ENCODE data around the gene SLC5A5. TPM values are rescaled to one million over a fixed set of nuclear protein-coding genes. Genes with fewer than 3 reads are reported as not detected.

SLC5A5 gene
- total RNA-seq, 2 donors from 2014 or later, result not detected

DNA sequence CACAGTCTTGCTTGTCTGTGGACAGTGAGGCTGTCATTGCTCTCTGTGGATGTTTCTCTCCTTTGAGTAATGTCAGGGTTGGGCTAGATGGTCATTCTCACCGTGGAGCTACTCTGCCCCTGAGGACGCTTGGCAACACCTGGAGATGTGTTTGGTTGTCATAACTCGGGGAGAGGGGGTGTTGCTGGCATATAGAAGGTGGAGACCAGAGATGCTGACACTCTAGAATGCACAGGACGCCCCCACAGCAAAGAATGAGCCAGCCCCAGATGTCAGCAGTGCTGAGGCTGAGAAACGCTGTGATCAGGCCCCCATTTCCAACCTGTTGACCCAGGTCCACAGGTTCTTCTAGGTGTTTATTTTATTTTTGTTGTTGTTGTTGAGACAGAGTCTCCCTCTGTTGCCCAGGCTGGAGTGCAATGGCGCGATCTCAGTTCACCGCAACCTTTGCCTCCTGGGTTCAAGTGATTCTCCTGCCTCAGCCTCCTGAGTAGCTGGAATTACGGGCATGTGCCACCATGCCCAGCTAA is 65.7 kb downstream of the SLC5A5 start:
- Histone ChIP-seq H3K9ac (ENCODE audit: low read depth in 2 of 2, low read length in 2 of 2) (no peak overlapping the region), H3K27me3 (no peaks in the 10 kb centered on the region), H3K27ac (no peak overlapping the region), H3K4me3 (no peak overlapping the region), H3K4me1 (peaks cover 9% of the 10 kb centered on the region), H3K9me3 (no peaks in the 10 kb centered on the region), H3K36me3 (no peaks in the 10 kb centered on the region)
- intact Hi-C loops (cut with DNase I), result loop anchor here (5.0 kb wide), 1 partner anchor 120 kb away; no protein-coding TSS in a partner anchor
- no peak for DNase-seq
- TF ChIP-seq, protein P1, sequence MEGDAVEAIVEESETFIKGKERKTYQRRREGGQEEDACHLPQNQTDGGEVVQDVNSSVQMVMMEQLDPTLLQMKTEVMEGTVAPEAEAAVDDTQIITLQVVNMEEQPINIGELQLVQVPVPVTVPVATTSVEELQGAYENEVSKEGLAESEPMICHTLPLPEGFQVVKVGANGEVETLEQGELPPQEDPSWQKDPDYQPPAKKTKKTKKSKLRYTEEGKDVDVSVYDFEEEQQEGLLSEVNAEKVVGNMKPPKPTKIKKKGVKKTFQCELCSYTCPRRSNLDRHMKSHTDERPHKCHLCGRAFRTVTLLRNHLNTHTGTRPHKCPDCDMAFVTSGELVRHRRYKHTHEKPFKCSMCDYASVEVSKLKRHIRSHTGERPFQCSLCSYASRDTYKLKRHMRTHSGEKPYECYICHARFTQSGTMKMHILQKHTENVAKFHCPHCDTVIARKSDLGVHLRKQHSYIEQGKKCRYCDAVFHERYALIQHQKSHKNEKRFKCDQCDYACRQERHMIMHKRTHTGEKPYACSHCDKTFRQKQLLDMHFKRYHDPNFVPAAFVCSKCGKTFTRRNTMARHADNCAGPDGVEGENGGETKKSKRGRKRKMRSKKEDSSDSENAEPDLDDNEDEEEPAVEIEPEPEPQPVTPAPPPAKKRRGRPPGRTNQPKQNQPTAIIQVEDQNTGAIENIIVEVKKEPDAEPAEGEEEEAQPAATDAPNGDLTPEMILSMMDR (IDR thresholded peaks at IDR 0.05), result no peak

DNA sequence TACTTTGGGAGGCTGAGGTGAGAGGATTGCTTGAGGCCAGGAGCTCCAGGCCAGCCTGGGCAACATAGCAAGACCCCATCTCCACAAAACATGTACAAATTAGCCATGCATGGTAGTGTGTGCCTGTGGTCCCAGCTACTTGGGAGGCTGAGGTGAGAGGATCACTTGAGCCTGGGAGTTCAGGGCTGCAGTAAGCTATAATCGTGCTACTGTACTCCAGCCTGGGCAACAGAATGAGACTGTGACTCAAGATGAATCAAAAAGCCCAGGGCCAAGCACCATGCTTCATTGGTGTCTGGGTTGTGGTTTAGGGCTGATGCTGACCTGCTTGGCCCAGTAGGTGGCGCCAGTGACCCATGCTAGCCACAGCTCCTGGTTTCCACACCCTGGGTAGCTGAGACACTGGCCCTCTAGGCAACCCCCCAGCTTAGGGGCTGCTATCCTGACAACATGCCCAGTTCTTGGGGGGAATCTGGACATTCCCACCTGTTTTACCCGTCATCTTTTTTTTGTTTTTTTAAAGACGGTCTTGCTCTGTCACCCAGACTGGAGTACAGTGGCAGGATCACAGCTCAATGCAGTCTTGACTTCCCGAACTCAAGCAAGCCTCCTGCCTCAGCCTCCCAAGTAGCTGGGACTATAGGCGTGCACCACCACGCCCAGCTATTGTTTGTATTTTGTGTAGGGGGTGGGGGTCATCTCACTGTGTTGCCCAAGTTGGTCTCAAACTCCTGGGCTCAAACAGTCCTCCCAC is 66.5 kb downstream of the SLC5A5 start:
- Histone ChIP-seq H3K4me3 (no peak overlapping the region), H3K27ac (no peak overlapping the region), H3K9ac (ENCODE audit: low read depth in 2 of 2, low read length in 2 of 2) (no peak overlapping the region), H3K9me3 (no peaks in the 10 kb centered on the region), H3K4me1 (peaks cover 9% of the 10 kb centered on the region), H3K36me3 (no peaks in the 10 kb centered on the region), H3K27me3 (no peaks in the 10 kb centered on the region)
- intact Hi-C loops (cut with DNase I), result loop anchor here (2.0 to 5.0 kb wide), 2 partner anchors 59 to 119 kb away; no protein-coding TSS in a partner anchor
- TF ChIP-seq, protein P1 (IDR thresholded peaks at IDR 0.05), result peak; percentile 90
- DNase-seq, result peak; percentile 80

DNA sequence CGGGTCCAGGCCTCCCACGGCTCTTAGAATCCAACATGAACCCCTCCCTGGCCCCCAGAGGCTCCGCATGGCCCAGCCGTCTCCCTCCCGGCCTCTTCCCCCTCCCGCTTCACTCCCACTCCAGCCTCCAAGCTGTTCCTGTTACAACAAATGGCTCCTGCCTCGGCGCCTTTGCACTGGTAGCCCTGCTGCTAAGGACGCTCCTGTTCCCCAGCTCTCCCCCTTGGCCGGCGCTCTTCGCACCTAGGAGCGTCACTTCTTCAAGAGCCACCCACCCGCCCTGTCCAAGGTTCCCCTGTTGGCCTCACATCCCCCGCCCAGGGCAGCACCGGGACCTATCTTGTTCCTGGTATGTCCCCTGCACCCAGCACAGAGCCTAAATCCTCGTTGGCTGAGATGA is 70.4 kb downstream of the SLC5A5 start:
- H3K9me3 ChIP-seq, result no peaks in the 10 kb centered on the region
- intact Hi-C loops (cut with DNase I), result no loop called here
- no peak overlapping the region for H3K4me3 ChIP-seq
- no peak overlapping the region for H3K9ac ChIP-seq (ENCODE audit: low read depth in 2 of 2, low read length in 2 of 2)
- no peak overlapping the region for H3K27ac ChIP-seq
- TF ChIP-seq, protein P1 (IDR thresholded peaks at IDR 0.05), result no peak
- no peaks in the 10 kb centered on the region for H3K4me1 ChIP-seq
- DNase-seq, result no peak
- H3K36me3 ChIP-seq, result no peaks in the 10 kb centered on the region
- no peaks in the 10 kb centered on the region for H3K27me3 ChIP-seq

DNA sequence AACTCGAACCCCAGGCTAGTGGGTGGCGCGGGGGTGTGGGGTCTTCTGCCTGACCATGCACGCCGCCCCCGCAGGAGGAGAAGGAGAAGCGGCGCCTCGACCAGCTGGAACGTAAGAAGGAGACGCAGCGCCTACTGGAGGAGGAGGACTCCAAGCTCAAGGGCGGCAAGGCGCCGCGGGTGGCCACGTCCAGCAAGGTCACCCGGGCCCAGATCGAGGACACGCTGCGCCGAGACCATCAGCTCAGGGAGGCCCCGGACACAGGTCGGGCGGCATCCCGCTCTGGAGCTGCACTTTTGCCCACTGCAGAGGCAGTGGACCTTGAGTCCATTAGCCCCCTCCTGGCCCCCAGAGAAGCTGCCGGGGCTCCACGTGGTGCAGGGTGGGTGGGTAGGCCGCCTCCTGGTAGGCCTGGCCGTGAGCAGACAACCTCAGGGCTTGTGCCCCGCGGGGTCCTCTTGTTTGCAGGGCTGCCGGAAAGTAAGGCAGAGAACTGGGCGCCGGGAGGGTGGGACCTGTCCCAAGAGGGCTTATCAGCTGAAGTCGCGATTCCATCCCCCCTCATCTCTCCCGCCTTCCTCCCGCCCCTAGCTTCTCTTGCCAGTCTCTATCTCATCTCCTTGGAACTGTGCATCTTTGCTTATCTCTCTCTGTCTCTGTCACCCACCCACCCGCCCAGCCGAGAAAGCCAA is 71.0 kb downstream of the SLC5A5 start:
- Histone ChIP-seq H3K4me1 (no peaks in the 10 kb centered on the region), H3K9me3 (no peaks in the 10 kb centered on the region), H3K36me3 (no peaks in the 10 kb centered on the region), H3K9ac (ENCODE audit: low read depth in 2 of 2, low read length in 2 of 2) (no peak overlapping the region), H3K27ac (no peak overlapping the region), H3K4me3 (no peak overlapping the region), H3K27me3 (no peaks in the 10 kb centered on the region)
- DNase-seq, result no peak
- TF ChIP-seq, protein P1 (IDR thresholded peaks at IDR 0.05), result no peak
- intact Hi-C loops (cut with DNase I), result no loop called here

DNA sequence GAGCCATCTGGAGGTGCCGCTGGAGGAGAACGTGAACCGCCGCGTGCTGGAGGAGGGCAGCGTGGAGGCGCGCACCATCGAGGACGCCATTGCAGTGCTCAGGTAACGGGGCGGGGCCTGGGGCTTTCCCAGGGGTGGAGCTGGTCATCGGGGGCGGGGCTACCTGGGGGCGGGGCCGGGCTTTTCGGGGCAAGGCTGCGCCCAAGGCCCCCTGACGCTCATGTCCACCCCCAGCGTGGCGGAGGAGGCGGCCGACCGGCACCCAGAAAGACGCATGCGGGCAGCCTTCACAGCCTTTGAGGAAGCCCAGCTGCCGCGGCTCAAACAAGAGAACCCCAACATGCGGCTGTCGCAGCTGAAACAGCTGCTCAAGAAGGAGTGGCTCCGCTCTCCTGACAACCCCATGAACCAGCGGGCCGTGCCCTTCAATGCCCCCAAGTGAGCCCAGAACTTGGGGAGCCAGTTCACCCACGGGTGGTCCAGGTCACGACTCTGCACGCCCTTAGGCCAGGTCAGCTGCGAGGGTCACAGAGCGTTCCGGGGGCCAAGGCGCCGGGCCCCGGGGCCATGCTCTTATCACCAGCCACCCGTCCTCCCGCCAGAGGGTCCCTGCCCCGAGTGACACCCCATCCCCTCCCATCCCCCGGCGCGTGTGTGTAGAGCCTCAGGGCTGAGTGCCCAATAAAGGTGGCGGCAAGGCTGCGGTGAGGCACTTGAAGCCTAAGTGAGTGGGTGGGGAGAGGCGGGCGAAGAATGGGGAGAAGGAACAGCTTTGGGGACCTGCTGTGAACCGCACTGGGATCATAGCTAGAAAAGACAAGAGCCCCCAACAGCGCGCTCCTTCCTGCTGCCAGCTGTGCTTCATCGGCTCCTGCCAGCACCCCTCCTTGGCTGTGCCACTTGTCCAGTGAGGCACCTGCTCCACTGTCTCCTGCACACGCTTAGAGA is 71.8 kb downstream of the SLC5A5 start:
- H3K4me1 ChIP-seq, result no peaks in the 10 kb centered on the region
- H3K4me3 ChIP-seq, result no peak overlapping the region
- H3K9me3 ChIP-seq, result no peaks in the 10 kb centered on the region
- DNase-seq, result no peak
- H3K27me3 ChIP-seq, result peaks cover under 1% of the 10 kb centered on the region
- intact Hi-C loops (cut with DNase I), result loop anchor here (2.0 kb wide), 1 partner anchor 51 kb away; no protein-coding TSS in a partner anchor
- H3K9ac ChIP-seq (ENCODE audit: low read depth in 2 of 2, low read length in 2 of 2), result no peak overlapping the region
- H3K27ac ChIP-seq, result no peak overlapping the region
- no peaks in the 10 kb centered on the region for H3K36me3 ChIP-seq
- TF ChIP-seq, protein P1 (IDR thresholded peaks at IDR 0.05), result no peak

Measured in colonic mucosa (tissue), 4 donors.